H1 (cell line): ENCODE measurements around the gene ARHGEF12. TPM values are rescaled to one million over a fixed set of nuclear protein-coding genes. Genes with fewer than 3 reads are reported as not detected.

Source experiments
- CTCF ChIA-PET: fragments of 300-600 bp; sonication (Branson Sonifier 250); formaldehyde crosslinking; loops from one replicate; lab custom pipeline; 2021; ENCODE audit not compliant: partially characterized antibody; lab: Charles Lee
- POLR2A ChIA-PET: fragments of 300-600 bp; sonication (Branson Sonifier 250); formaldehyde crosslinking; loops from one replicate; lab custom pipeline; 2021; ENCODE audit warnings: inconsistent platforms; ENCODE audit not compliant: partially characterized antibody; lab: Charles Lee
- DNase-seq, 2 experiments: peaks; one replicate each; pipeline versions ENCODE4 v3.0.0 to v3.0.0-alpha.2; 2010 to 2022; ENCODE audit warnings: low spot score in 2 of 2, low read depth in 1 of 2, mixed read lengths in 1 of 2
- FAIRE-seq: peaks from 2 replicates; lab custom pipeline; 2011; peaks lifted over from hg19 to GRCh38; lab: Jason Lieb, UNC
- H2AFZ ChIP-seq: 2 replicates; pipeline ENCODE4 v1.8.1; 2012; ENCODE audit warnings: low read length, inconsistent platforms
- H2AK5ac ChIP-seq: 2 replicates; pipeline ENCODE4 v1.6.1; 2013; ENCODE audit warnings: low read depth, low read length
- H2BK120ac ChIP-seq: replicated peaks from 2 replicates; pipeline ENCODE3; 2013; ENCODE audit warnings: low read depth, low read length, inconsistent platforms
- H2BK12ac ChIP-seq: 2 replicates; pipeline ENCODE4 v1.6.1; 2013; ENCODE audit warnings: low read depth, low read length
- H2BK15ac ChIP-seq: 2 replicates; pipeline ENCODE4 v1.6.1; 2013; ENCODE audit warnings: low read length
- H2BK20ac ChIP-seq: 2 replicates; pipeline ENCODE4 v1.6.1; 2013; ENCODE audit warnings: low read length
- H2BK5ac ChIP-seq: 2 replicates; pipeline ENCODE4 v1.6.1; 2013; ENCODE audit warnings: low read depth, low read length
- H3K14ac ChIP-seq: 2 replicates; pipeline ENCODE4 v1.6.1; 2013; ENCODE audit warnings: inconsistent platforms; ENCODE audit not compliant: insufficient read length
- H3K18ac ChIP-seq: 2 replicates; pipeline ENCODE4 v1.6.1; 2013; ENCODE audit warnings: low read length; ENCODE audit errors: extremely low read depth
- H3K23ac ChIP-seq: 2 replicates; pipeline ENCODE4 v1.6.1; 2013; ENCODE audit warnings: inconsistent platforms; ENCODE audit not compliant: insufficient read length
- H3K23me2 ChIP-seq: 2 replicates; pipeline ENCODE4 v1.6.1; 2013; ENCODE audit warnings: low read depth, low read length
- H3K27ac ChIP-seq: 2 replicates; pipeline ENCODE4 v1.6.1; 2011; ENCODE audit warnings: low read depth, low read length, inconsistent platforms
- H3K27me3 ChIP-seq, 4 experiments: replicated peaks in 1 of 4; 1 replicate in 1 of 4; 2 replicates in 3 of 4; pipeline versions ENCODE4 v1.6.1 to v1.8.1; 2011 to 2013; ENCODE audit warnings: low read length in 3 of 4, mild to moderate bottlenecking in 3 of 4, inconsistent platforms in 2 of 4, mixed read lengths in 2 of 4, moderate library complexity in 1 of 4; ENCODE audit not compliant: control insufficient read depth in 3 of 4, insufficient read depth in 3 of 4; ENCODE audit errors: extremely low read depth in 1 of 4
- H3K36me3 ChIP-seq, 4 experiments: 2 replicates each; pipeline versions ENCODE4 v1.6.1 to v1.8.1; 2011 to 2013; ENCODE audit warnings: mild to moderate bottlenecking in 4 of 4, low read length in 3 of 4, moderate library complexity in 2 of 4, control low read depth in 1 of 4, inconsistent platforms in 1 of 4; ENCODE audit not compliant: insufficient read depth in 4 of 4, control insufficient read depth in 2 of 4
- H3K4ac ChIP-seq: replicated peaks from 2 replicates; pipeline ENCODE3; 2013; ENCODE audit warnings: low read length, low read depth, mixed read lengths, inconsistent platforms; ENCODE audit not compliant: insufficient read length
- H3K4me1 ChIP-seq, 4 experiments: replicated peaks in 1 of 4; 1 replicate in 1 of 4; 2 replicates in 3 of 4; pipeline versions ENCODE4 v1.6.1 to v1.8.1; 2011 to 2013; ENCODE audit warnings: low read length in 3 of 4, inconsistent platforms in 2 of 4, mixed read lengths in 1 of 4; ENCODE audit not compliant: insufficient read depth in 4 of 4, control insufficient read depth in 3 of 4
- H3K4me2 ChIP-seq, 2 experiments: 2 replicates each; pipeline versions ENCODE4 v1.6.1 to v1.8.1; 2011 to 2013; ENCODE audit warnings: low read depth in 2 of 2, low read length in 2 of 2, control low read depth in 1 of 2, inconsistent platforms in 1 of 2, mild to moderate bottlenecking in 1 of 2; ENCODE audit not compliant: insufficient read depth in 1 of 2
- H3K4me3 ChIP-seq, 4 experiments: fragments of 200-600, 300-600 bp in 1 of 4; sonication (generic), shearing (Covaris generic), sonication (Bioruptor Twin) in 1 of 4; 2 replicates each; pipeline versions ENCODE4 v1.5.1 to v1.8.1; 2011 to 2016; ENCODE audit warnings: low read length in 4 of 4, low read depth in 3 of 4, control low read depth in 2 of 4, inconsistent platforms in 2 of 4, mild to moderate bottlenecking in 2 of 4, mixed read lengths in 1 of 4, moderate library complexity in 1 of 4; ENCODE audit not compliant: insufficient read depth in 2 of 4; ENCODE audit errors: extremely low read depth in 1 of 4
- H3K56ac ChIP-seq: replicated peaks from 2 replicates; pipeline ENCODE3; 2013; ENCODE audit warnings: low read depth, mild to moderate bottlenecking, mixed read lengths, low read length, inconsistent platforms; ENCODE audit not compliant: insufficient read length
- H3K79me1 ChIP-seq: 2 replicates; pipeline ENCODE4 v1.6.1; 2013; ENCODE audit warnings: low read depth, low read length, control low read depth
- H3K79me2 ChIP-seq, 2 experiments: 2 replicates each; pipeline versions ENCODE4 v1.6.1 to v1.8.1; 2012 to 2013; ENCODE audit warnings: low read length in 2 of 2, mild to moderate bottlenecking in 2 of 2, inconsistent platforms in 1 of 2; ENCODE audit not compliant: insufficient read depth in 2 of 2, control insufficient read depth in 1 of 2
- H3K9ac ChIP-seq, 4 experiments: replicated peaks in 1 of 4; 1 replicate in 1 of 4; 2 replicates in 3 of 4; pipeline versions ENCODE4 v1.6.1 to v1.8.1; 2011 to 2013; ENCODE audit warnings: low read depth in 3 of 4, low read length in 3 of 4, control low read depth in 2 of 4, mild to moderate bottlenecking in 2 of 4, moderate library complexity in 2 of 4, inconsistent platforms in 1 of 4; ENCODE audit errors: extremely low read depth in 1 of 4
- H3K9me3 ChIP-seq, 2 experiments: 2 replicates each; pipeline versions ENCODE4 v1.6.1 to v1.8.1; 2012 to 2013; ENCODE audit warnings: mild to moderate bottlenecking in 2 of 2, moderate library complexity in 2 of 2, control low read depth in 1 of 2, inconsistent platforms in 1 of 2, low read depth in 1 of 2, low read length in 1 of 2, mixed read lengths in 1 of 2; ENCODE audit not compliant: insufficient read depth in 2 of 2
- H4K20me1 ChIP-seq, 2 experiments: replicated peaks in 1 of 2; 2 replicates each; pipeline versions ENCODE3 to v1.8.1; 2011 to 2013; ENCODE audit warnings: inconsistent platforms in 2 of 2, low read length in 2 of 2, mild to moderate bottlenecking in 1 of 2; ENCODE audit not compliant: insufficient read depth in 2 of 2, control insufficient read depth in 1 of 2
- H4K5ac ChIP-seq: 2 replicates; pipeline ENCODE4 v1.6.1; 2013; ENCODE audit warnings: low read length, low read depth, mixed read lengths, inconsistent platforms; ENCODE audit not compliant: insufficient read length
- H4K8ac ChIP-seq: 2 replicates; pipeline ENCODE4 v1.8.0; 2013; ENCODE audit warnings: mild to moderate bottlenecking, moderate library complexity, low read length, inconsistent platforms; ENCODE audit not compliant: insufficient read depth; ENCODE audit errors: extremely low read depth
- H4K91ac ChIP-seq: replicated peaks from 2 replicates; pipeline ENCODE3; 2013; ENCODE audit warnings: low read length, mixed read lengths, inconsistent platforms; ENCODE audit not compliant: insufficient read length
- ATF2 ChIP-seq: IDR thresholded peaks from 2 replicates; pipeline ENCODE4 v1.6.1; 2012; ENCODE audit warnings: low read length, inconsistent platforms
- BCL11A ChIP-seq, 2 experiments: IDR thresholded peaks; one replicate each; pipeline ENCODE4 v1.6.1; 2011; ENCODE audit warnings: low read depth in 2 of 2, low read length in 2 of 2, mild to moderate bottlenecking in 2 of 2
- CTBP2 ChIP-seq: IDR thresholded peaks from 2 replicates; pipeline ENCODE4 v1.7.0; 2011; ENCODE audit warnings: borderline replicate concordance, mild to moderate bottlenecking, moderate library complexity, mixed read lengths, low read length; ENCODE audit not compliant: insufficient read depth, insufficient read length
- EP300 ChIP-seq, 2 experiments: IDR thresholded peaks; 1 replicate in 1 of 2; 2 replicates in 1 of 2; pipeline ENCODE4 v1.6.1; 2011 to 2012; ENCODE audit warnings: low read depth in 2 of 2, low read length in 2 of 2, mild to moderate bottlenecking in 2 of 2, borderline replicate concordance in 1 of 2, inconsistent platforms in 1 of 2, moderate library complexity in 1 of 2
- EZH2 ChIP-seq: fragments of 200-600 bp; sonication (generic); IDR thresholded peaks from 2 replicates; pipeline ENCODE4 v1.7.1; 2012; ENCODE audit warnings: low read depth, mild to moderate bottlenecking, moderate library complexity, low read length, inconsistent platforms; ENCODE audit not compliant: severe bottlenecking
- GTF2F1 ChIP-seq: IDR thresholded peaks from 2 replicates; pipeline ENCODE4 v1.6.1; 2012; ENCODE audit warnings: low read depth, low read length, improper control_type of control experiment, borderline replicate concordance
- KDM5A ChIP-seq: fragments of 200-600 bp; IDR thresholded peaks from 2 replicates; pipeline ENCODE4 v1.7.1; 2012; ENCODE audit warnings: mild to moderate bottlenecking, low read length, inconsistent platforms, mixed read lengths
- PHF8 ChIP-seq: fragments of 200-600 bp; sonication (generic); conservative IDR thresholded peaks from 2 replicates; pipeline ENCODE4 v1.7.1; 2012; ENCODE audit warnings: low read depth, mild to moderate bottlenecking, inconsistent platforms, low read length, moderate library complexity
- RAD21 ChIP-seq, 2 experiments: IDR thresholded peaks in 1 of 2; conservative IDR thresholded peaks in 1 of 2; 2 replicates each; pipeline ENCODE4 v1.6.1; 2011; ENCODE audit warnings: low read depth in 2 of 2, low read length in 2 of 2, improper control_type of control experiment in 1 of 2, inconsistent platforms in 1 of 2, mild to moderate bottlenecking in 1 of 2, moderate library complexity in 1 of 2
- SIRT6 ChIP-seq: IDR thresholded peaks from one replicate; pipeline ENCODE4 v1.7.1; 2012; ENCODE audit warnings: low read length, inconsistent platforms
- WGBS, 2 experiments: shearing (Covaris generic) in 1 of 2; methylation state at CpG; one replicate each; pipeline versions ENCODE4 v1.1.6 to v1.1.7; 2013 to 2015; ENCODE audit warnings: low lambda C conversion rate in 2 of 2, mixed read lengths in 2 of 2, inconsistent platforms in 1 of 2, low coverage in 1 of 2, missing lambda C conversion rate in 1 of 2; ENCODE audit not compliant: insufficient replicate concordance in 2 of 2, insufficient coverage in 1 of 2, insufficient read length in 1 of 2; ENCODE audit errors: extremely low coverage in 1 of 2, missing lambda C conversion rate in 1 of 2; 5-methylcytosine and 5-hydroxymethylcytosine counted together
- polyA plus RNA-seq, 7 experiments: library from polyadenylated mRNA; depleted of rRNA in 3 of 7; stranded (reverse) in 5 of 7; unstranded in 2 of 7; fragments of >200 nt in 5 of 7; fragments of 200-250 nt in 2 of 7; gene quantifications; 1 replicate in 5 of 7; 2 replicates in 1 of 7; 4 replicates in 1 of 7; pipeline versions ENCODE4 v1.2.1 to v1.2.3, GENCODE V29; 2011 to 2013; ENCODE audit warnings: missing spikeins in 2 of 7, mixed read lengths in 2 of 7
- total RNA-seq: library from RNA; stranded (reverse); fragmentation: NEBNext Ultra II Directional; extraction: Animal tissue kit (Norgen Biotek cat#: 25700); gene quantifications from 2 replicates; pipeline ENCODE4 v1.2.1, GENCODE V29; 2021

ARHGEF12 gene
- total and polyA plus RNA-seq, 2 of the 8 experiments (the other 6 are each of a cell fraction or from before 2014, with no cell fraction given), result 5.1 to 33.7 TPM

- Histone ChIP-seq H4K8ac (no peak overlapping the region), H3K4me1 (peaks cover 0 to 3% (median 0%) of the 10 kb centered on the region in 4 experiments; a peak in 3 of 7 replicates), H4K20me1 (no peaks in the 10 kb centered on the region), H3K27ac (no peak overlapping the region), H2BK12ac (no peak overlapping the region), H2BK120ac (no peak overlapping the region), H3K23me2 (peaks cover 6% of the 10 kb centered on the region), H3K4me2 (peak overlapping the region; percentile 75 to 79; a peak in 2 of 4 replicates), H3K27me3 (no peaks in the 10 kb centered on the region), H3K23ac (no peak overlapping the region), H4K91ac (no peak overlapping the region), H3K9ac (no peak overlapping the region), H2BK15ac (no peak overlapping the region), H2AK5ac (no peak overlapping the region), H2AFZ (no peak overlapping the region), H2BK20ac (no peak overlapping the region), H4K5ac (no peak overlapping the region), H3K79me1 (peaks cover 2% of the 10 kb centered on the region; the same call in 1 of the 2 replicates), H2BK5ac (no peak overlapping the region), H3K14ac (no peak overlapping the region), H3K18ac (no peak overlapping the region), H3K9me3 (no peaks in the 10 kb centered on the region), H3K4ac (no peak overlapping the region), H3K36me3 (peaks cover 0 to 10% (median 3%) of the 10 kb centered on the region in 4 experiments; a peak in 4 of 8 replicates), H3K79me2 (no peaks in the 10 kb centered on the region; a peak in 1 of 4 replicates), H3K56ac (no peak overlapping the region), H3K4me3 (peak overlapping the region in 3 of 4 experiments; percentile 58 to 68 (median 67); a peak in 5 of 8 replicates)
- 83% methylated on average over 3 of the region's 3 CpGs; no CpG with 5 or more reads in 1 of the 2 experiments for whole genome bisulfite sequencing, 2 experiments
- CTCF ChIA-PET, result interaction anchor here (0.6 to 2.7 kb wide), 5 partner anchors 9 to 1573 kb away, joined by 3 to 19 read pairs (median 4); no protein-coding TSS in a partner anchor
- FAIRE-seq, result no peak
- POLR2A ChIA-PET, result interaction anchor here (3.3 kb wide), 1 partner anchor 10 kb away, joined by 27 read pairs; the partner anchor contains the start of gene ARHGEF12
- DNase-seq, result no peak
- TF ChIP-seq SIRT6 (no peak), GTF2F1 (no peak), EZH2 (no peak), RAD21 (IDR thresholded peaks at IDR 0.05 in 1 of 2, conservative IDR thresholded peaks at IDR 0.05 in 1 of 2; ENCODE audit: low read depth in 2 of 2, low read length in 2 of 2) (no peak), KDM5A (no peak), ATF2 (no peak), BCL11A (IDR thresholded peaks at IDR 0.05; ENCODE audit: low read depth in 2 of 2, low read length in 2 of 2) (no peak), CTBP2 (no peak), EP300 (IDR thresholded peaks at IDR 0.05; ENCODE audit: borderline replicate concordance in 1 of 2, low read depth in 2 of 2, low read length in 2 of 2) (no peak), PHF8 (no peak)
These were observed 10.0 kb upstream of the ARHGEF12 start for GRCh38 chr11:120326228-120326627.
